Parathyroid adenoma (tissue), 2 donors: Measurements from ENCODE around the gene TBL1Y.
"Not testable (repeated sequence)": the region's sequence is repeated elsewhere in the genome, so short reads cannot be mapped to it uniquely, and the experiment has no call there.

ENCODE experiments used
- H2AFZ ChIP-seq: fragments of 300-600 bp; sonication (generic); one replicate; pipeline ENCODE4 v1.7.0; 2017; ENCODE audit warnings: antibody characterized with exemption, mild to moderate bottlenecking
- H3K27ac ChIP-seq: fragments of 300-600 bp; sonication (generic); one replicate; pipeline ENCODE4 v1.7.0; 2017
- H3K27me3 ChIP-seq: fragments of 300-600 bp; sonication (generic); one replicate; pipeline ENCODE4 v1.7.0; 2017; ENCODE audit warnings: low read length; ENCODE audit not compliant: control insufficient read depth, insufficient read depth
- H3K36me3 ChIP-seq: fragments of 300-600 bp; sonication (generic); one replicate; pipeline ENCODE4 v1.7.0; 2017; ENCODE audit warnings: low read length; ENCODE audit not compliant: control insufficient read depth, insufficient read depth
- H3K4me1 ChIP-seq: fragments of 300-600 bp; sonication (generic); one replicate; pipeline ENCODE4 v1.7.0; 2017; ENCODE audit warnings: control low read depth
- H3K4me2 ChIP-seq: fragments of 300-600 bp; sonication (generic); one replicate; pipeline ENCODE4 v1.7.0; 2017; ENCODE audit warnings: low read length
- H3K4me3 ChIP-seq: fragments of 300-600 bp; sonication (generic); one replicate; pipeline ENCODE4 v1.7.0; 2017; ENCODE audit warnings: low read depth, low read length
- H3K79me2 ChIP-seq: fragments of 300-600 bp; sonication (generic); one replicate; pipeline ENCODE4 v1.7.0; 2017; ENCODE audit warnings: control low read depth
- H3K9ac ChIP-seq: fragments of 300-600 bp; sonication (generic); one replicate; pipeline ENCODE4 v1.7.0; 2017; ENCODE audit warnings: mild to moderate bottlenecking
- H3K9me3 ChIP-seq: fragments of 300-600 bp; sonication (generic); one replicate; pipeline ENCODE4 v1.7.0; 2017; ENCODE audit warnings: low read length; ENCODE audit not compliant: control insufficient read depth
- CTCF ChIP-seq: fragments of 300-600 bp; sonication (generic); IDR thresholded peaks from one replicate; pipeline ENCODE4 v1.7.0; 2017; ENCODE audit warnings: antibody characterized with exemption, mild to moderate bottlenecking
- donor health status: primary hyperparathyroidism.

TBL1Y gene

GRCh38 chrY:7016521-7016920 lies 106.0 kb downstream of the TBL1Y start:
- H2AFZ ChIP-seq, result no peak overlapping the region
- no peak overlapping the region for H3K27ac ChIP-seq
- no peak for TF ChIP-seq CTCF
- no peak overlapping the region for H3K9ac ChIP-seq
- H3K4me1 ChIP-seq, result no peaks in the 10 kb centered on the region
- H3K4me2 ChIP-seq, result no peak overlapping the region
- no peaks in the 10 kb centered on the region for H3K9me3 ChIP-seq
- H3K27me3 ChIP-seq, result no peaks in the 10 kb centered on the region
- no peak overlapping the region for H3K4me3 ChIP-seq
- H3K79me2 ChIP-seq, result no peaks in the 10 kb centered on the region
- H3K36me3 ChIP-seq, result no peaks in the 10 kb centered on the region

GRCh38 chrY:7017244-7018080 lies 107.0 kb downstream of the TBL1Y start:
- no peaks in the 10 kb centered on the region for H3K36me3 ChIP-seq
- no peak overlapping the region for H3K9ac ChIP-seq
- H3K27ac ChIP-seq, result no peak overlapping the region
- no peaks in the 10 kb centered on the region for H3K9me3 ChIP-seq
- H2AFZ ChIP-seq, result no peak overlapping the region
- no peak for TF ChIP-seq CTCF
- no peaks in the 10 kb centered on the region for H3K27me3 ChIP-seq
- no peak overlapping the region for H3K4me3 ChIP-seq
- no peak overlapping the region for H3K4me2 ChIP-seq
- H3K79me2 ChIP-seq, result no peaks in the 10 kb centered on the region
- no peaks in the 10 kb centered on the region for H3K4me1 ChIP-seq

- H3K4me3 ChIP-seq, result no peak overlapping the region
- H3K4me2 ChIP-seq, result no peak overlapping the region
- H3K79me2 ChIP-seq, result no peaks in the 10 kb centered on the region
- H3K27ac ChIP-seq, result no peak overlapping the region
- TF ChIP-seq CTCF, result no peak
- H3K9me3 ChIP-seq, result no peaks in the 10 kb centered on the region
- H3K9ac ChIP-seq, result no peak overlapping the region
- no peaks in the 10 kb centered on the region for H3K27me3 ChIP-seq
- H2AFZ ChIP-seq, result no peak overlapping the region
- H3K36me3 ChIP-seq, result no peaks in the 10 kb centered on the region
- H3K4me1 ChIP-seq, result no peaks in the 10 kb centered on the region
Observed at GRCh38 chrY:7039037-7039436, 128.5 kb downstream of the TBL1Y start.

- Histone ChIP-seq H3K9me3 (no peaks in the 10 kb centered on the region), H3K4me1 (no peaks in the 10 kb centered on the region), H3K27me3 (no peaks in the 10 kb centered on the region), H3K4me2 (no peak overlapping the region), H3K27ac (no peak overlapping the region), H3K4me3 (no peak overlapping the region), H3K36me3 (no peaks in the 10 kb centered on the region), H3K9ac (no peak overlapping the region), H2AFZ (no peak overlapping the region), H3K79me2 (no peaks in the 10 kb centered on the region)
- TF ChIP-seq CTCF, result no peak
Observed at GRCh38 chrY:7040662-7041061, 130.2 kb downstream of the TBL1Y start.

GRCh38 chrY:7041983-7042382 lies 131.5 kb downstream of the TBL1Y start:
- Histone ChIP-seq H3K27me3 (no peaks in the 10 kb centered on the region), H2AFZ (no peak overlapping the region), H3K36me3 (no peaks in the 10 kb centered on the region), H3K79me2 (no peaks in the 10 kb centered on the region), H3K4me2 (no peak overlapping the region), H3K27ac (no peak overlapping the region), H3K9ac (no peak overlapping the region), H3K4me1 (no peaks in the 10 kb centered on the region), H3K9me3 (no peaks in the 10 kb centered on the region), H3K4me3 (no peak overlapping the region)
- no peak for TF ChIP-seq CTCF

GRCh38 chrY:7052461-7052860 lies 142.0 kb downstream of the TBL1Y start:
- H3K9ac ChIP-seq, H3K27me3 ChIP-seq, H3K4me2 ChIP-seq, H2AFZ ChIP-seq, H3K79me2 ChIP-seq, H3K4me3 ChIP-seq, H3K27ac ChIP-seq, H3K4me1 ChIP-seq, H3K36me3 ChIP-seq, H3K9me3 ChIP-seq: not testable (repeated sequence)
